LNCaP clone FGC (cell line): ENCODE data around the gene UTF1.

Experiments used
- DNase-seq: peaks from one replicate; pipeline ENCODE4 v3.0.0-alpha.2; 2011; ENCODE audit warnings: low read depth
- H3K4me3 ChIP-seq: 2 replicates; pipeline ENCODE4 v1.5.1; 2011; ENCODE audit warnings: mild to moderate bottlenecking, low read depth, low read length, control low read depth
- TF ChIP-seq, protein P1 (sequence below): IDR thresholded peaks from 2 replicates; pipeline ENCODE4 v1.5.1; 2012; ENCODE audit warnings: mild to moderate bottlenecking; ENCODE audit not compliant: control insufficient read depth, insufficient read depth; ENCODE audit errors: extremely low read depth

Gene UTF1

DNA sequence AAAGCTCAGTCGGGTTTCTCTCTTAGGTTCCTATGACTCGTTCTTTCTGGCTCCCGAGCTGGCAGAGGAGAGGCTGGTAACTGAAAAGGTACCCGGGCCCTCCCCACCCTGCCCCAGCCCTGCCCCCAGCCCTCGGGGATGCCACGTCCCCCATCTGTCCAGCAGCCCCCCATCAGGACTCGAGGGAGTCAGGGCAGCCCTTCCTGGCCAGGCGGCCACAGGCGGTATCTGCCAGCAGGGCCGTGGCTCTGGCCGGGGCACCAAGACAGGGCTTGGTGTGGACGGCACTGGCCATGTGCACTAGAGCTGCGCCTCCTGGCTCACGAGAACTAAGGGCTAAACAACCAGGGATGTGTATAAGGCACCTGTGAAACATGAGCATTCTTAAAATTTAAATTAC lies 40.3 kb upstream of the UTF1 start:
- DNase-seq, result no peak
- H3K4me3 ChIP-seq, result no peak overlapping the region
- TF ChIP-seq, protein P1, sequence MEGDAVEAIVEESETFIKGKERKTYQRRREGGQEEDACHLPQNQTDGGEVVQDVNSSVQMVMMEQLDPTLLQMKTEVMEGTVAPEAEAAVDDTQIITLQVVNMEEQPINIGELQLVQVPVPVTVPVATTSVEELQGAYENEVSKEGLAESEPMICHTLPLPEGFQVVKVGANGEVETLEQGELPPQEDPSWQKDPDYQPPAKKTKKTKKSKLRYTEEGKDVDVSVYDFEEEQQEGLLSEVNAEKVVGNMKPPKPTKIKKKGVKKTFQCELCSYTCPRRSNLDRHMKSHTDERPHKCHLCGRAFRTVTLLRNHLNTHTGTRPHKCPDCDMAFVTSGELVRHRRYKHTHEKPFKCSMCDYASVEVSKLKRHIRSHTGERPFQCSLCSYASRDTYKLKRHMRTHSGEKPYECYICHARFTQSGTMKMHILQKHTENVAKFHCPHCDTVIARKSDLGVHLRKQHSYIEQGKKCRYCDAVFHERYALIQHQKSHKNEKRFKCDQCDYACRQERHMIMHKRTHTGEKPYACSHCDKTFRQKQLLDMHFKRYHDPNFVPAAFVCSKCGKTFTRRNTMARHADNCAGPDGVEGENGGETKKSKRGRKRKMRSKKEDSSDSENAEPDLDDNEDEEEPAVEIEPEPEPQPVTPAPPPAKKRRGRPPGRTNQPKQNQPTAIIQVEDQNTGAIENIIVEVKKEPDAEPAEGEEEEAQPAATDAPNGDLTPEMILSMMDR, result no peak

- TF ChIP-seq, protein P1, result no peak
- no peak overlapping the region for H3K4me3 ChIP-seq
- no peak for DNase-seq
Measured at GRCh38 chr10:133190225-133190624, 39.8 kb upstream of the UTF1 start.

- no peak for DNase-seq
- H3K4me3 ChIP-seq, result no peak overlapping the region
- TF ChIP-seq, protein P1, result no peak
Measured at GRCh38 chr10:133191651-133192050, 38.4 kb upstream of the UTF1 start.

GRCh38 chr10:133194151-133194550 lies 35.9 kb upstream of the UTF1 start:
- no peak overlapping the region for H3K4me3 ChIP-seq
- TF ChIP-seq, protein P1, result no peak
- DNase-seq, result no peak

DNA sequence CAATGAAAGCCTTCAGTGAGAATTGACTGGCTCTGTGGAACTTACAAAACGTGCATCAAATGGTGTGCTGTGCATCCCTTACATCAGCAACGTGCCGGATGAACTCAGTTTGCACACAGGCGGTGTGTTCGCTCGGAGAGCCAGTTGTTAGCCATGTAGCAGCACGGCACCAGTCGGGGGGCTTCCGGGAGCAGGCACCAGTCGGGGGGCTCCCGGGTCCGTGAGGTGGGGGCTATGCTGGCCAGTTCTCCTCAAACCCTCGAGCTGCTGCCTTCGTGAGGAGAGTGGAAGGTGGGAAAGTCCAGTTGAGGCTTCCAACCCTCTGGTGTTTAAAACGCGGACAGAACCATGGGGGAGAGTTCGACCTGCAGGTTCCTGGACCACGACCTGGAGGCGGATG lies 34.9 kb upstream of the UTF1 start:
- TF ChIP-seq, protein P1, result no peak
- no peak overlapping the region for H3K4me3 ChIP-seq
- no peak for DNase-seq

DNA sequence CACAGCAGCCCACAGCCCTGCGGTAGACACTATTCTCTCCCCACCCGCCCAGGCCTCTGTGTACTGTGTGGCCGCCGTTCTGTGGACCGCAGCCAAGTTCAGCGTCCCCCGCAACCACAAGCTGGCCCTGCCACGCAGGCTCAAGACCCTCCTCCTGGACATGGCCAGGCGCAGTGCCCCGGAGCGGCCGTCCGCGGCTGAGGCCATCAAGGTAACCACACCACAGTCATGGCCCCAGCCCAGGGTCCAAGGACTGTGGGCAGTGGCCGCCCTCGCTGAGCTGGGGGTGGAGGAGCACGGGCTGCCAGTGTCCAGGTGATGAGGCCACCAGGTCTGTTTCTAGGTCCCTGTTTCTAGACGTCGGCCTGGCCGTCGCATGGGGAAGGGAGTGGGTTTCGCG lies 34.4 kb upstream of the UTF1 start:
- DNase-seq, result no peak
- TF ChIP-seq, protein P1, result no peak
- no peak overlapping the region for H3K4me3 ChIP-seq

- TF ChIP-seq, protein P1, result no peak
- DNase-seq, result no peak
- H3K4me3 ChIP-seq, result no peak overlapping the region
Measured at GRCh38 chr10:133196221-133196915, 33.6 kb upstream of the UTF1 start.
